Measurements from ENCODE around the gene ATP6V1F. TPM values are rescaled to one million over a fixed set of nuclear protein-coding genes. Genes with fewer than 3 reads are reported as not detected.
A peak's percentile ranks its signal among the peaks of the same experiment; 100 is the strongest.

ATP6V1F gene
- total RNA-seq = 100 to 1,000 TPM in 9 of 10 donors, 10 to 100 TPM in 1; 96.7 to 168 (median 124) TPM
- polyA plus RNA-seq = 100 to 1,000 TPM; 153 to 189 TPM
- long read RNA-seq, donor 1, transcript ATP6V1F-201 (2 exons, 704 nt) = major isoform, 57 of 62 reads
- long read RNA-seq, donor 1, partial matches to known transcripts = 0 of 62 reads
- long read RNA-seq, donor 1, other reads (novel, unspliced or antisense) = 5 of 62 reads
- long read RNA-seq, donor 2, transcript ATP6V1F-201 (2 exons, 704 nt) = major isoform, 83 of 87 reads
- long read RNA-seq, donor 2, partial matches to known transcripts = 3 of 87 reads
- long read RNA-seq, donor 2, other reads (novel, unspliced or antisense) = 0 of 87 reads
- long read RNA-seq, donor 3, transcript ATP6V1F-201 (2 exons, 704 nt) = major isoform, 9 of 9 reads
- long read RNA-seq, donor 3, partial matches to known transcripts = 0 of 9 reads
- long read RNA-seq, donor 3, other reads (novel, unspliced or antisense) = 0 of 9 reads

- peaks cover 17 to 62% (median 41%) of the 10 kb centered on the region in 9 donors for H3K4me1 ChIP-seq
- TF ChIP-seq CTCF (IDR thresholded peaks at IDR 0.05) = peak in 1 of 9 donors; percentile 10
- H3K27me3 ChIP-seq = no peaks in the 10 kb centered on the region
- ATAC-seq = peak; percentile 81 to 94 (median 88)
- H3K9me3 ChIP-seq = no peaks in the 10 kb centered on the region
- intact Hi-C loops (cut with DNase I) = loop anchor here in 5 of 10 donors (1.0 to 10.0 kb wide), 5 partner anchors 32 to 128 kb away; partner anchors contain the start of genes CALU (in 5 of the 5), CCDC136 (in 1 of the 5) and FLNC (in 1 of the 5)
- DNase-seq = peak; percentile 98 to 99
- H3K27ac ChIP-seq = peak within 1 kb of the TSS in 9 of 10 donors; percentile 40 to 87 (median 75)
- H3K4me3 ChIP-seq = peak within 1 kb of the TSS; percentile 56 to 83 (median 70)
- H3K36me3 ChIP-seq = peaks cover 0 to 39% (median 8%) of the 10 kb centered on the region in 9 donors
- WGBS, 2 donors = 0% methylated on average over 65 of the region's 65 CpGs
These were observed at the start of gene ATP6V1F for GRCh38 chr7:128862571-128863432. Gene ATP6V1F (plus strand): TSS chr7:128862856. CDS start chr7:128862905, 49 bp downstream.

- Histone ChIP-seq H3K36me3 (peaks cover 0 to 7% (median 0%) of the 10 kb centered on the region in 9 donors), H3K9me3 (no peaks in the 10 kb centered on the region), H3K4me1 (peaks cover 0 to 15% (median 10%) of the 10 kb centered on the region in 9 donors), H3K4me3 (no peak overlapping the region), H3K27me3 (no peaks in the 10 kb centered on the region), H3K27ac (no peak overlapping the region)
- no peak for TF ChIP-seq CTCF (IDR thresholded peaks at IDR 0.05)
- intact Hi-C loops (cut with DNase I) = no loop called here
- DNase-seq (no peak), ATAC-seq (no peak)
- WGBS, 2 donors = 88 to 91% methylated on average over 6 of the region's 6 CpGs
These were observed 48.2 kb upstream of the ATP6V1F start for GRCh38 chr7:128814499-128814898.

DNA sequence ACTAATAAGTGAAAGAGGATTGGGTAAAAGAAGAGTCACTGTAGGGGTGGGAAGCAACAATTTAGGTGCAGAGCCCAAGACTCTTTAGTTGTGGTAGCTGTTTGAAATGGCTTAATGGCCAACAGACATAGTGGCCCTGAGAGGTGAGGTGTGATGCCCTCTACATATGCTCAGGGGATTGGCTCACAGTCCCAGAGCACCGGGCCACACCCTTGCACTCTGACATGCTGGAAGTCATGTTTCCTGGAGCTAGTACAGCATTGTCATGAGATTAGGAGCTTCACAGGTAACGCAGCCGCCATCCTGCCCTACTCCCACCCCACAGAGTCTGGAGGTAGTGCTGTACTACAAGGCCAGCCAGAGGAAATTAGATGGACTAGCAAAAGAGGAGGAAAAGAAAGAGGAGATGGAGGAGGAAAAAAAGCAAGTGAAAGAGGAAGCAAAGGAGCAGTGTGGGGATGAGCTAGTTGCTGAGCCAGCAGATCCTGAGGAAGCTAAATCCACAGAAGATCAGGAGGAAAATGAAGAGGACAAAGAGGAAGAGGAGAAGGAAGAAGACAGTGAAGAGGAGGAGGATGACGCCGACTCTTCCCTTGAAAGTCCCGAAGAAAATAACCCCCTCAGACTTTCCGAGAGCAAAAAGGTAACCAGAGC is 47.2 kb upstream of the ATP6V1F start:
- 81 to 87% methylated on average over 7 of the region's 7 CpGs for WGBS, 2 donors
- TF ChIP-seq CTCF (IDR thresholded peaks at IDR 0.05) = no peak
- no peaks in the 10 kb centered on the region for H3K27me3 ChIP-seq
- peaks cover 0 to 15% (median 10%) of the 10 kb centered on the region in 9 donors for H3K4me1 ChIP-seq
- ATAC-seq (no peak), DNase-seq (no peak)
- intact Hi-C loops (cut with DNase I) = no loop called here
- no peak overlapping the region for H3K27ac ChIP-seq
- no peaks in the 10 kb centered on the region for H3K9me3 ChIP-seq
- peaks cover 0 to 4% (median 0%) of the 10 kb centered on the region in 9 donors for H3K36me3 ChIP-seq
- H3K4me3 ChIP-seq = no peak overlapping the region

DNA sequence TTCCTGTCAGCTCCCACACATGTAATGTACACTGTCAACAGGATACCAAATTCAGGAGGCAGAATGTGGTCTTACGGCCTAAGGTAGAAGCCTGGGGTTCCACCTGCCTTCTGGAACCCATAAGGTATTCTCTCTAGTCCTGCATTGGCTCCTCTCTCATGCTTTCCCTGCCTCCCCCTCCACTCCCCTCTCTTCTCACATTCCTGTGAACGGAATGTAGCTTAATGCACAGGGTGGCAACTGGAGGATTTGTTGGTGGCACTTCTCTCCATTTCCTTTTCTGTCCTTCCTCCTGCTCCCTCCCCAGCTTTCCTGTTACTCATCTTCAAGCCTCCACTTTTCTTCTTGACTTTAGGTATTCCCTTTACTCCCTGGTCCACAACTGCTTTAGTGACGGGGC is 44.0 kb upstream of the ATP6V1F start:
- WGBS, 2 donors = 71 to 84% methylated on average over 3 of the region's 3 CpGs
- Histone ChIP-seq H3K27me3 (no peaks in the 10 kb centered on the region), H3K9me3 (no peaks in the 10 kb centered on the region), H3K4me1 (no peaks in the 10 kb centered on the region), H3K4me3 (no peak overlapping the region), H3K27ac (no peak overlapping the region), H3K36me3 (no peaks in the 10 kb centered on the region)
- ATAC-seq = no peak
- DNase-seq = no peak
- intact Hi-C loops (cut with DNase I) = no loop called here
- TF ChIP-seq CTCF (IDR thresholded peaks at IDR 0.05) = no peak

Measured in heart right ventricle (tissue), 16 donors.